ENCODE data around the gene TSPAN6. TPM values are rescaled to one million over a fixed set of nuclear protein-coding genes. Genes with fewer than 3 reads are reported as not detected.

TSPAN6 gene
- total and polyA plus RNA-seq, 9 of the 15 experiments (the other 6 are each of a cell fraction or from before 2014, with no cell fraction given): 0.04 to 0.68 (median 0.11) TPM; not detected in 6

GRCh38 chrX:100609591-100609990 lies 27.0 kb downstream of the TSPAN6 start:
- POLR2A ChIA-PET: no interaction called here

GRCh38 chrX:100606753-100607152 lies 29.9 kb downstream of the TSPAN6 start:
- Histone ChIP-seq H3K9ac (ENCODE audit: insufficient read depth in 1 of 2, low read depth in 2 of 2, low read length in 2 of 2) (no peak overlapping the region), H3K4me1 (replicated peaks in 1 of 2; ENCODE audit: control insufficient read depth in 2 of 2, insufficient read depth in 2 of 2, low read length in 2 of 2) (no peaks in the 10 kb centered on the region), H4K20me1 (replicated peaks; ENCODE audit: control insufficient read depth, insufficient read depth, low read length) (no peaks in the 10 kb centered on the region), H3K9me3 (replicated peaks; ENCODE audit: control insufficient read depth, insufficient read depth, low read depth, low read length) (no peaks in the 10 kb centered on the region), H3K4me2 (ENCODE audit: insufficient read depth, low read length) (no peak overlapping the region), H3K27me3 (ENCODE audit: control insufficient read depth in 2 of 2, insufficient read depth in 2 of 2, low read length in 2 of 2) (no peaks in the 10 kb centered on the region), H3K36me3 (ENCODE audit: control insufficient read depth, insufficient read depth, low read length) (no peaks in the 10 kb centered on the region), H3K79me2 (ENCODE audit: control insufficient read depth, insufficient read depth, low read length) (no peaks in the 10 kb centered on the region), H3K9me1 (ENCODE audit: control insufficient read depth, insufficient read depth, low read length) (no peaks in the 10 kb centered on the region), H3K4me3 (no peak overlapping the region), H3K27ac (ENCODE audit: extremely low read depth, low read depth, low read length) (no peak overlapping the region), H2AFZ (ENCODE audit: low read depth, low read length) (no peak overlapping the region)
- FAIRE-seq (no peak), ATAC-seq (no peak), DNase-seq (ENCODE audit: extremely low read depth in 1 of 4, low spot score in 3 of 4) (no peak)
- in situ Hi-C loops (cut with MboI) (no loop called here), intact Hi-C loops (cut with micrococcal nuclease) (no loop called here)
- POLR2A ChIA-PET: no interaction called here
- CTCF ChIA-PET (ENCODE audit: low intra/inter-chr PET ratio): no interaction called here
- BruUV-seq (replicated peaks): no TSS peak
- WGBS (ENCODE audit: insufficient coverage, low coverage, missing lambda C conversion rate): 0% methylated on average over 1 of the region's 1 CpG
- TF ChIP-seq ZNF324 (CRISPR knock-in tag; IDR thresholded peaks at IDR 0.05) (no peak), ARID2 (IDR thresholded peaks at IDR 0.05) (no peak), CHD4 (IDR thresholded peaks at IDR 0.05; ENCODE audit: insufficient read depth, insufficient replicate concordance, low read depth, low read length, poor library complexity, severe bottlenecking) (no peak), BRF1 (IDR thresholded peaks at IDR 0.05; ENCODE audit: borderline replicate concordance, extremely low read depth, insufficient read length) (no peak), NEUROD1 (IDR thresholded peaks at IDR 0.05; ENCODE audit: borderline replicate concordance, low read depth, low read length, partially characterized antibody) (no peak)
- TF ChIP-seq, protein P1, sequence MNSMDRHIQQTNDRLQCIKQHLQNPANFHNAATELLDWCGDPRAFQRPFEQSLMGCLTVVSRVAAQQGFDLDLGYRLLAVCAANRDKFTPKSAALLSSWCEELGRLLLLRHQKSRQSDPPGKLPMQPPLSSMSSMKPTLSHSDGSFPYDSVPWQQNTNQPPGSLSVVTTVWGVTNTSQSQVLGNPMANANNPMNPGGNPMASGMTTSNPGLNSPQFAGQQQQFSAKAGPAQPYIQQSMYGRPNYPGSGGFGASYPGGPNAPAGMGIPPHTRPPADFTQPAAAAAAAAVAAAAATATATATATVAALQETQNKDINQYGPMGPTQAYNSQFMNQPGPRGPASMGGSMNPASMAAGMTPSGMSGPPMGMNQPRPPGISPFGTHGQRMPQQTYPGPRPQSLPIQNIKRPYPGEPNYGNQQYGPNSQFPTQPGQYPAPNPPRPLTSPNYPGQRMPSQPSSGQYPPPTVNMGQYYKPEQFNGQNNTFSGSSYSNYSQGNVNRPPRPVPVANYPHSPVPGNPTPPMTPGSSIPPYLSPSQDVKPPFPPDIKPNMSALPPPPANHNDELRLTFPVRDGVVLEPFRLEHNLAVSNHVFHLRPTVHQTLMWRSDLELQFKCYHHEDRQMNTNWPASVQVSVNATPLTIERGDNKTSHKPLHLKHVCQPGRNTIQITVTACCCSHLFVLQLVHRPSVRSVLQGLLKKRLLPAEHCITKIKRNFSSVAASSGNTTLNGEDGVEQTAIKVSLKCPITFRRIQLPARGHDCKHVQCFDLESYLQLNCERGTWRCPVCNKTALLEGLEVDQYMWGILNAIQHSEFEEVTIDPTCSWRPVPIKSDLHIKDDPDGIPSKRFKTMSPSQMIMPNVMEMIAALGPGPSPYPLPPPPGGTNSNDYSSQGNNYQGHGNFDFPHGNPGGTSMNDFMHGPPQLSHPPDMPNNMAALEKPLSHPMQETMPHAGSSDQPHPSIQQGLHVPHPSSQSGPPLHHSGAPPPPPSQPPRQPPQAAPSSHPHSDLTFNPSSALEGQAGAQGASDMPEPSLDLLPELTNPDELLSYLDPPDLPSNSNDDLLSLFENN (IDR thresholded peaks at IDR 0.05; ENCODE audit: low read depth in 2 of 2, low read length in 2 of 2): no peak

More at GRCh38 chrX:100609591-100609990, 27.0 kb downstream of the TSPAN6 start:
- in situ Hi-C loops (cut with MboI) (no loop called here), intact Hi-C loops (cut with micrococcal nuclease) (no loop called here)
- Histone ChIP-seq H3K27ac (ENCODE audit: extremely low read depth, low read depth, low read length) (no peak overlapping the region), H3K9me1 (ENCODE audit: control insufficient read depth, insufficient read depth, low read length) (no peaks in the 10 kb centered on the region), H2AFZ (ENCODE audit: low read depth, low read length) (no peak overlapping the region), H4K20me1 (replicated peaks; ENCODE audit: control insufficient read depth, insufficient read depth, low read length) (no peaks in the 10 kb centered on the region), H3K9ac (ENCODE audit: insufficient read depth in 1 of 2, low read depth in 2 of 2, low read length in 2 of 2) (no peak overlapping the region), H3K27me3 (ENCODE audit: control insufficient read depth in 2 of 2, insufficient read depth in 2 of 2, low read length in 2 of 2) (no peaks in the 10 kb centered on the region), H3K4me2 (ENCODE audit: insufficient read depth, low read length) (no peak overlapping the region), H3K79me2 (ENCODE audit: control insufficient read depth, insufficient read depth, low read length) (no peaks in the 10 kb centered on the region), H3K9me3 (replicated peaks; ENCODE audit: control insufficient read depth, insufficient read depth, low read depth, low read length) (no peaks in the 10 kb centered on the region), H3K4me3 (no peak overlapping the region), H3K36me3 (ENCODE audit: control insufficient read depth, insufficient read depth, low read length) (no peaks in the 10 kb centered on the region), H3K4me1 (replicated peaks in 1 of 2; ENCODE audit: control insufficient read depth in 2 of 2, insufficient read depth in 2 of 2, low read length in 2 of 2) (no peaks in the 10 kb centered on the region)
- no TSS peak for BruUV-seq (replicated peaks)
- FAIRE-seq (no peak), DNase-seq (ENCODE audit: extremely low read depth in 1 of 4, low spot score in 3 of 4) (no peak), ATAC-seq (no peak)
- CTCF ChIA-PET (ENCODE audit: low intra/inter-chr PET ratio): no interaction called here
- WGBS (ENCODE audit: insufficient coverage, low coverage, missing lambda C conversion rate): 0% methylated on average over 1 of the region's 1 CpG
- TF ChIP-seq ZNF124 (CRISPR knock-in tag; IDR thresholded peaks at IDR 0.05) (no peak), HES1 (IDR thresholded peaks at IDR 0.05; ENCODE audit: low read depth) (no peak), ZNF561 (CRISPR knock-in tag; conservative IDR thresholded peaks at IDR 0.05) (no peak), ZFX (CRISPR knock-in tag; IDR thresholded peaks at IDR 0.05) (no peak), BDP1 (IDR thresholded peaks at IDR 0.05; ENCODE audit: insufficient read depth, insufficient read length) (no peak), ETS2 (tag; IDR thresholded peaks at IDR 0.05; ENCODE audit: borderline replicate concordance, poor library complexity, severe bottlenecking) (no peak), GTF2F1 (IDR thresholded peaks at IDR 0.05; ENCODE audit: low read depth, low read length) (no peak), EWSR1 (IDR thresholded peaks at IDR 0.05; ENCODE audit: borderline replicate concordance, low read depth, partially characterized antibody) (no peak), CBFB (CRISPR knock-in tag; IDR thresholded peaks at IDR 0.05) (no peak)
